Right forelimb (tissue), 1 donor: ENCODE measurements around the gene TRIM10.

Source experiments
- DNase-seq: peaks from one replicate; pipeline ENCODE4 v3.0.0-alpha.2; 2018

TRIM10 gene, protein sequence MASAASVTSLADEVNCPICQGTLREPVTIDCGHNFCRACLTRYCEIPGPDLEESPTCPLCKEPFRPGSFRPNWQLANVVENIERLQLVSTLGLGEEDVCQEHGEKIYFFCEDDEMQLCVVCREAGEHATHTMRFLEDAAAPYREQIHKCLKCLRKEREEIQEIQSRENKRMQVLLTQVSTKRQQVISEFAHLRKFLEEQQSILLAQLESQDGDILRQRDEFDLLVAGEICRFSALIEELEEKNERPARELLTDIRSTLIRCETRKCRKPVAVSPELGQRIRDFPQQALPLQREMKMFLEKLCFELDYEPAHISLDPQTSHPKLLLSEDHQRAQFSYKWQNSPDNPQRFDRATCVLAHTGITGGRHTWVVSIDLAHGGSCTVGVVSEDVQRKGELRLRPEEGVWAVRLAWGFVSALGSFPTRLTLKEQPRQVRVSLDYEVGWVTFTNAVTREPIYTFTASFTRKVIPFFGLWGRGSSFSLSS

GRCh38 chr6:30160785-30161531, at the start of gene TRIM10:
TRIM10 (minus strand) TSS chr6:30161211; CDS start chr6:30160858, 353 bp downstream.
- no peak for DNase-seq

DNA sequence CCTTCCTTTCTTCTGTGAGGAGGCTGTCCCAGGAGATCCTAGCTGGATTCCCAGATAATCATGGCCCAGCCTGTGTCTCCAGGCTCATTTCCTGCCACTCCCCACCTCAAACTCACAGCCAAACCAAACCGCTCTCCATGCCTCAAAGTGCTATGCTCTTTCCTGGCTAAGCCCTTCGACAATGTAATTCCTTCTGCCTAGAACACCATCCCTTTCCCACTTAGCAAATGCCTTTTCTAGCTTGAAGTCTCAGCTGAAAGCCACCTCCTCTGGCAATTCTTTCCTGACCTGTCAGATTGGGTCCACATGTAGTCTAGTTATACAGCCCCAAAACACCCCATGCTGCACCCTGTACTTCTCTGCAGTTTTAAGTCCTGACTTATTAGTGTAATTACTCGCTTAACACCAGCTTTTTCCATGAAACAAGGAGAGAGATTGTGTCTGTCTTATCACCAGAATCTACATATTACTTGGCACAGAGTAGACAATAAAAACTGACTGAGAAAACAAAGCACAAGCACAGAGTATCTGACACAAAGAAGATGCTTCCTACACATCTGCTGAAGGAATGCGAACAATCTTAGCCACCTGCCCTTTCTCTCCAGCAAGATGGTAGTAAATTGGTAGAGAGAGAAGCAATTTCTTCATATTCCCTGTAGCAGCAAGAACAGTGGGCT, 46.7 kb upstream of the TRIM10 start:
- DNase-seq, result no peak

DNA sequence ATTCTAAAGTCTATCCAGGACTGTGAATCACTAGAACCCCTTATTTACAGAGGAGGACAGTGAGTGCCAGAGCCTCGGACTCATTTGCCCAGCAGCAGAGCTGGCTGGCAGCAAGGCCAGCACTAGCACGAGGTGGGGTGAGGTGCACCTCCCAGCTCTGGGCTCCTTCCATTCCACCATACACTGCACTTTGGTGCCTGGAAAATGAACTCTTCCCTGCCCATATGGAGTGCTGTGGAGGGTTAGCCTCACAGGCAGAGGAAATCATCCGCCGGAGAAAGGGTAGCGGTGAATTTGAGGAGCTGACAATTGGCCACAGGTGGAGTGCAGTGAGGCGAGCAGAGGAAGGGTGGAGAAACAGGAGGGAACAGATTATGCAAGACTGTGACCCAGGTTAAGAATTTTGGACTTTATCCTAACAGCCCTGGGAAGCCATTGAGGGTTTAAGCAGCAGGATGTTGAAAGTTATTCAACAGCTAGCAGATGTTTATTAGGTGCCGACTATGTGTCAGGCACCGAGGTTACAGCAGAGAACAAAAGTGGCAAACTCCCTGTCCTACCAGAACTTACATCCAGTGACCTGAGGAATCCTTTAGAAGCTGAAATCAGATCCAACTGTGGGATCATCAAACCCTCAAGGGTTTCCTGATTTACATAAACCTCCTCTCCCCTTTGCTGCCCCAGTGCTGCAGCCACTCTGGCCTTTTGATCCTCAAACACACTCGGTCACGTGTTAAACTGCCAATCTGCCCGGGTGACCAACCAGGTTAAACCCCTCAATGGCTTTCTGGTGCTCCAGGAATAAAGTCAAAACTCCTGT, 46.0 kb upstream of the TRIM10 start:
- no peak for DNase-seq

- DNase-seq, result no peak
Measured at GRCh38 chr6:30206152-30206551, 45.1 kb upstream of the TRIM10 start.

DNA sequence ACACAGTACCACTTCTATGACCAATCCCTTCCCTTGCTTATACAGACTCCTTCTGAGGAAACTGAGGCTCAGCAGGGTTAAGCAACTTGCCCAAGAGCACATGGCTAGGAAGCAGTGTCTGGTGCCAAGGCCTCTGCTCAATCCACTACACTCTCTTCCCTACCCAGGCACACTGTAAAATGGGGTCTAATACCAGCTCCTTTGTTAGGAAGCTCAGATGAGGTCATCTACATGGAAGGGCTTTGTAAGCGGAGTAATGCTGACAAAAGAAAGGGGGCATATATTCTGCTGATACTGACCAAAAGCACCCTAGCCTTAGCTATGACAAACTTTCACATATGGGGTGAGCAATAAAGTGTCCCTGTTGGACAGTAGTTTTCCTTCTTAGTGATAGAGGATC, 43.1 kb upstream of the TRIM10 start:
- no peak for DNase-seq

DNA sequence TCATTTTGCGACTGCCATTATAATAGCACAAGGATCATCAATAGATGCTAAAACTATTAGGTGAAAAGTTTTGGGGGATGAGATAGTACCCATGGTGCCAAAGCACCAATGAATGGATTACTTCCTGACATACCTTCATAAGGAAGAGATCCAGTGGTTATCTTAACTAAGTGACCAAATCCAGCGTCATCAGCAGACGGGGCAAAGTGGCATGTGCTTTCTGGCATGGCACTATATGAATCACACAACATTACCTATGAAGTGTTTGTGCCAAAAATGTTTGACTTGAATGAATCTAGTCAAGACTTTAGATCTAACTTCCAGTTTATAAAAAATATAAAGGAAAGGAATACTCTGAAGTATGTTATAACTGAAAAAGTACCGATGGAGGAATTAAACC, 41.4 kb upstream of the TRIM10 start:
- DNase-seq, result no peak

DNA sequence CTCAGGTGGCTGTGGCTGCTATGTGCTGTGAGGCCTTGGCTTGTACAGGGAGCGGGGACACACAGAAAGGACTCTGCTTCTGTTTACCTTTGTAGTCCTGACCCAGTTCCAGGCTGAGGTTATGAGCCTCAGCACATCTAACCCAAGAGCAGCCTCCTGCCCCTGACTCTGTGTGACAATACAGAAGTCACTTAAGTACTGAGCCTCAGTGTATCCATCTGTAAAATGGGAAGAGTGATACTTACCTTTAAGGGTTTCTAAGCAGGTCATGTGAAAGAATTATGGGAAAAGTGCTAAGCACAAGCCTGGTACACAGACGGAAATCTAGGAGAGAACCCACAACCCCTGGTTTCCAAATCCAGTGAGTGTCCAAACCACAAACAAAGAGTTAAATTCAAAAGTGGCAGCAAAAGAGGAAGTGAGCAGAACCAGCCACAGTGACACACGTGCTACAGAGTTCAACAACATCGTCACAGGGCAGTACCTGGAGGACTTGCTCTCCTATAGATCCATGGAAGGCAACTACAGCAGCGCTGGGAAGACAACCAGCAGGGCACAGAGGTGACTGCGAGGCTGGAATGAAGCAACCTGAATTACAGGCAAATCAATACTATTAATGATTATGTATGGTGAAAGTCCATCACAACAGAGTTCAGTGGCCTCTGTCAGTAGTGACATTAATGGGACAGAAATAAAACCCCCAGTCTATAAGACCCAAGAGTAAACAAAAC, 39.7 kb upstream of the TRIM10 start:
- no peak for DNase-seq

GRCh38 chr6:30198166-30199084, 37.4 kb upstream of the TRIM10 start:
- no peak for DNase-seq

DNA sequence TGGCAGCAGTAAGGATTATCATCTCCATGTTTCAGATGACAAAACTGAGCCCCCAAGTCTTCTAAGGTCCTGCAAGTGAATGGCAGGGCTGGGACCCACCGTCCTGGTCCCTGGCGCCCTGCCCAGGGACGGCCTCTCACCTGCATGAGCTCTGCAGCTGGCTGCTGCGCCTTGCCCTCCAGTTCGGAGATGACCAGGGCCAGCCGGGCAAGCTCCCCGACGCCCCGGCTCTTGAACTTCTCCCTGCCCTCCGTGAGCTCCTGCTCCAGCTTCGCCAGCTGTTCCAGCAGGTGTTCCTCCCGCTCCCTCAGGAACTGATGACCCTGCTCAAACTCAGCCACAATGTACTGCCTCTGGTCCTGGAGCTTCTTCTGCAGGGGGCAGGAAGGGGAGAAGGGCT, 35.4 kb upstream of the TRIM10 start:
- DNase-seq, result no peak

- DNase-seq, result no peak
Measured at GRCh38 chr6:30195951-30196350, 34.9 kb upstream of the TRIM10 start.

GRCh38 chr6:30194797-30195690, 34.0 kb upstream of the TRIM10 start:
- no peak for DNase-seq

- DNase-seq, result no peak
Measured at GRCh38 chr6:30192076-30192475, 31.1 kb upstream of the TRIM10 start.

DNA sequence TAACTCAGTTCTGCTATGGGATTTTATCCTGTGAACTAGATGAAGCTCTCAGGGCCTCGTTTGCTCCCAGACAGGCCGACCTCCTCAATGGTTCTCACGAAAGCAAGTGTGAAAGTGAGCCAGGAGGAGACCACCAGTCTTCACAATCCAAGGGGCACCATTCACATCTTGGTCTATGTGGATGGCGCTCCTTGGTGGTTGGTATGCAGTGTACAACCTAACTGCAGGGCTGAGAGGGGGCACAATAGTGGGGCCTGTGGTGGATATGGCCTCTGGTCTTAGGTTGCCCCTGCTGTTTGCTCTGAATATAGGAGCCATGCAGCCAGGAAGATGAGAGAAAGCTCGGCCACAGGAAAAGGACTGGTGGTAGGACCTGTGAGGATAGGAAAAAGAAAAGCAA, 27.5 kb upstream of the TRIM10 start:
- DNase-seq, result no peak

DNA sequence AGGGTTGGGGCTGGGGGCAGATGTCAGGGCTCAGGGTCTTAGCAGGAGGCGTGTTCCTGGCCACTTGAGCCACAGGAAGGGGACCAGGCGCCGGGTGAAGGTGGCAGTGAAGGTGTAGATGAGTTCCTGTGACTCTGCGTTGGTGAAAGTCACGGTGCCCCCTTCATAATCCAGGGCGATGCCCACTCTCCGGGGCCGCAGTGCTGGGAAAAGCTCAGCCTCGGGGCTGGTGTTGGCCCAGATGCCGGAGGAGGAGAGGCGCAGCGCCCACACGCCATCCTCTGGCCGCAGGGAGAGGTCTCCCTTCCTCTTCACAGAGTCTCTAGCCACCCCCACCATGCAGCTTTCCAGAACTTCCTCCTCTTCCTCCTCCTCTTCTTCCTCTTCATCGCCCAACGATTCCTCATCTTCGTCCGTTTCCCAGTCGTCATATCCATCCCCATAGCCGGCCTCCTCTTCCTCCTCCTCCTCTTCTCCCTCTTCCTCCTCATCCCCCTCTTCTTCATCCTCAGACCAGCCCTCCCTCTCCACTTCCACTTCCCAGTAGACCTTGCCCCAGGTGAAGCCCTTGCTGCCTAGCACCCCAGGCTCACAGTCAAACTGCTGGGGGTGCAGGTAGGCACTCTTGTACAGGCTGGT, 25.0 kb upstream of the TRIM10 start:
- DNase-seq, result no peak

DNA sequence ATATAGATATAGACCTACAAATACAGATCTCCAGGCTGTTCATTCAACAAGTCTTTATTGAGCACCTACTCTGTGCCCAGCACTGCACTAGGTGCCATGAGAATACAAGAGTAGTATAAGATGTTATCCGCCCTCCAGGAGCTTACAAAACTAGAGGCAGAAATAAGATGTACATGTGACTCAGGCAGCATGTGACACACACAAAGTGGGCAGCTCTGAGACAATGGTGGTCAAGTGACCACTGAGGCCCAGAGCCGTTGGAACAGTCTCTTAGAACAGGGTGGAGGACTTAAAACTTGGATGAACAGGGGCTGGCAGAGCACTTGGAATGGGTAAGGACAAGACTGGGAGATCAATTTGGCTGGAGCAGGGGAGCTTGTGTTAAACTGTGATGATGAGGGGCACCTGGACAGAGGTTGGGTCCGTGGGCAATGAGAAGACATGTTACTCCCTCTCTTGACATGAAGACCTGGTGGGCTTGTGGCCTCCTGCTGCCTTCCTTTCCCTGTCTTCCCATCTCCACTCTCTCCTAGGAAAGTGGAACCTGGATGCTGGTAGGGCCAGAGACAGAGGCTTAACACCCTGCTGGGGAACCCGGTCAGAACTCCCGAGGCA, 23.5 kb upstream of the TRIM10 start:
- DNase-seq, result no peak

GRCh38 chr6:30180145-30180544, 19.1 kb upstream of the TRIM10 start:
- no peak for DNase-seq

- DNase-seq, result no peak
Measured at GRCh38 chr6:30178837-30179236, 17.8 kb upstream of the TRIM10 start.

DNA sequence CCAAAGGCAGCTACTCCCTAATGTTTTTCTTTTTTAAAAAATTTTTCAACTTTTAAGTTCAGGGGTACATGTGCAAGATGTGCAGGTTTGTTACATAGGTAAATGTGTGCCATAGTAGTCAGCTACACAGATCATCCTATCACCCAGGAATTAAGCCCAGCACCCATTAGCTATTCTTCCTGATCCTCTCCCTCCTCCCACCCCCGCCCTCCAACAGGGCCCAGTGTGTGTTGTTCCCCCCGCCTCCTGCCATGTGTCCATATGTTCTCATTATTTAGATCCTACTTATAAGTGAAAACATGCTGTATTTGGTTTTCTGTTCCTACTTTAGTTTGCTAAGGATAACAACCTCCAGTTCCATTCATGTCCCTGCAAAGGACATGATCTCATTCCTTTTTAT, 14.8 kb upstream of the TRIM10 start:
- no peak for DNase-seq

- no peak for DNase-seq
Measured at GRCh38 chr6:30172681-30173080, 11.7 kb upstream of the TRIM10 start.
